EH (cell line): ENCODE results near the gene ALDH1A1.
"Not testable (repeated sequence)": the region's sequence is repeated elsewhere in the genome, so short reads cannot be mapped to it uniquely, and the experiment has no call there.

Experiments used
- DNase-seq: peaks from one replicate; pipeline ENCODE4 v3.0.0-alpha.2; 2015; ENCODE audit warnings: low read depth

The ALDH1A1 gene

DNA sequence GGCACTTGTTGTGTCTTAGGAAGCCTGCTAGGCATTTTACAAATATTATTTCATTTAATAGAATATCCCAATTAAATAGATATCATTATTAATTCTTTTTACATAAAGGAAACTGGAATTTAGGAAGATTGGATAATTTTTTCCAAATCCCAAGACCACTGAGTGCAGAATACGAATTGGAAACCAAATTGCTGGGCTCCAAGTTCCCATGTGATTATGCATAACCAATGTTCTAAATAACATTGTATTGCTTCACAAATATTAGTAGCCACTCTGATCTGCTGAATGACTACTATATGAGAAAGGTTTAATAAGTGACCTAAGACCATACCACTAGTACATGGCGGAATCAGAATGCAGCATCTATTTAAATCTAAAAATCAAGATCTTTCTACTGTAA, 57.7 kb downstream of the ALDH1A1 start:
- no peak for DNase-seq

DNA sequence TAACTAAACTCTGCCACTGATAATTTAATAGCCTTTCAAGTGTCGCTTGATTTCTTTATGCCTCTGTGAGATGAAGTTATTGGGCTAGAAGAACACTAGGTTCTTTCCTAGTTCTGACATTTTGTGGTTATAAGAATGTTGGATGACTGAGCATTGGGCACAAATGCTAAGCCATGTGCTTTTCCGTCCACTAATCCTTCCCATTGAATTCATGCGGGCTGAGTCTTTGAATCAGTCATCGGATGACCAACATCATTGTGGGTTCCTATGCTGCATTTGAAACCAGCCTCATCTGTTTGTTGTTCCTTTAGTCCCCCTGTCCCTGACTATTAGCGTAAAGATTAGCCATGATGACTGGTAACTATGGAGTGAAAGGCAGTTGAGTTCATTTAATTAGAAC, 58.5 kb downstream of the ALDH1A1 start:
- peak; percentile 89 for DNase-seq

DNA sequence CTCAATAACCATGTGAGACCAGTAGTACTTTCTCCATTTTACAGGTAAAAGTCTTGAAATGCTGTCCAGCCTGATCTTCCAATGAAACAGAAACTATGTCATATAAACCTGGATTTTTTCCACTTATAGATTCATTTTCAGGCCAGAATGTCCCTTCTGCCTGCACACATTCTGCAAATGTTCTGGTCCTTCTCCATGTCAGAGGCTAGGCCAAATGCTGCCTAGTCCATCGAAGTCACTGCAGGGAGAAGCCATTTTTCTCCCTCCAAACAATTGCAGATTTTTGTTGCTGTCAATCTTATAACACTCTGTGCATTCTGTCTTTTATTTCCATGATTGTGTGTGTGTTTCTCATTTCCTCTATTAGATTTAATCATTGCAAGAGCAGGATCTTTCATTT, 59.4 kb downstream of the ALDH1A1 start:
- no peak for DNase-seq

DNA sequence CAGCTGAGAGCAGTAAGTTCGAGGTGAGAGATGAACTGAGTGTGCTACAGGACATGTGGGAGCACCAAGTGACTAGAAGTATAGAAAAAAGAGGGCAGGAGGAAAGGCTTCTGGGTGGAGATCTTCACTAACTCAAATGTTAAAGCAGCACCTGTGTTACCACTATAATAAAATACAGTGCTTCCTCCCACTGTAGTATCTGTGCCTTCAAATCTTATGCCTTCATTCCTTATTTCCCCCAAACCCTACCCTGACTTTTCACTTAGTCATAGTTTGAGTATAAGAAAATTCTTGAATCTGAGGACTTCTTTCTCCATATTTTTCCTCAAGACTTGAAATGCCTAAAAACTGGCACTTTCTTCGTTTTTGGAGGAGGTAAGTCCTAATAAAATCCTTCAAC, 61.8 kb downstream of the ALDH1A1 start:
- DNase-seq, result no peak

DNA sequence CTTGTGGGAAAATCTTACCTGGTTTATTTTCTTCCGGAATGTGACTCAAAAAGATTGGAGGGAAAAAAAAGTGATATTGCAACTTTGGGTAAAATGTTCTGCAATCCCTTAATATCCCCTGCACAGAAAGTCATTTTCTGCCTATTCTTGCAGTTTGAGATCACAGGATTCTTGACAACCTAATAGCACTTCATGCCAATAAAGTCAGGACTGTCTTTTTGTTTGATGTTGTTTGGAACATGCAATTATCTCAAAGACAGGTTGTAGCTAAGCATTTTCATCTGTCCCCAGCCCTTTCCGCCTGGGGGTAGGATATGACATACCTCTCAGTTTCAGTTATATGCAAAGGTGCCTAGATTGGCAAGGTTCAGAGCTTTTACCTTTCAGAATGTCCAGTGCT, 63.9 kb downstream of the ALDH1A1 start:
- DNase-seq, result no peak

DNA sequence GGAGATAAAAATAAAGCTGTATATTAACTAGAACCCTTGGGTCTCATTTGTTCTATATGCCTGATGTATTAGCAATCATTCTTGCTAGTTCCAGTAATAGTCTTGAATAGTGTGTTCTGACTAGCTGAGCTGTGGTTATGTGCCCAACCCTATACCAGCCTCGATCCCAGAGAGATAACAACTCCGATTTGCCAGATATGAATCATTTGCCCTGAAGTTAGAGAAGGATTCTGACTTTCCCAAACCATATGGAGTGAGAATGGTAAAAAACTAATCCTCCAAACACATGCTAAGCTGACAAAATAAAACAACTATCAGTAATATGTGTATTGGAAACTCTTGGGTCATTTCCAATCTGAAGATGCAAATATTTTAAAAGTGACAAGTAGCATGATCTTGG, 64.8 kb downstream of the ALDH1A1 start:
- peak; percentile 32 for DNase-seq

DNA sequence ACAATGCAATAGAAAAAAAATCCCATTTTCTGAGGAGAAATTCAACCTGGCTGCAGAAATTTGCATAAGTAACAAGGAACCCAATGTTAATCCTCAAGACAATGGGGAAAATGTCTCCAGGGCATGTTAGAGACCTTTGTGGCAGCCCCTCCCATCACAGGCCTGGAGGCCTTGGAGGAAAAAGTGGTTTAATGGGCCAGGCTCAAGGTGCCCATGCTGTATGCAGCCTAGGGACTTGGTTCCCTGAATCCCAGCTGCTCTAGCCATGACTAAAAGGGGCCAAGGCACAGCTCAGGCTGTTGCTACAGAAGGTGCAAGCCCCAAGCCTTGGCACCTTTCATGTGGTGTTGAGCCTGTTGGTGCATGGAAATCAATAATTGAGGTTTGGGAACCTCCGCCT, 66.5 kb downstream of the ALDH1A1 start:
- no peak for DNase-seq

DNA sequence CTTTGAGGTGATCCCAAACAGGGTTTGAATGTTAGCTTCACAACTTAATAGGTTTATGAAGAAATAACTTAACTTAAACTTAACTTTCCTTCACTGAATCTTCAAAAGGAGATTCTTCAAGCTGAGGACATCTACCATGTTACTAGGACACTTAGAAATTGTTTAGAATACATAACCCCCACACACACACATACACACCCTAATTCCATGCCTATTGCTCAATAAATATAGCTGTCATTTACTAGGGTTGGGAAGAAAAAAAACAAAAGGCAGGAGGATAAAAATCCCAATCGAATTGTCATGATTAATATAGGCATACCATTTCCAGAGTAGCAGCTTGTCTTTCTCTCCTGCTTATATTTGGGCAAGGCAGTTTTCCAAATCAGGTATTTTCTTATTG, 68.3 kb downstream of the ALDH1A1 start:
- DNase-seq, result no peak

DNA sequence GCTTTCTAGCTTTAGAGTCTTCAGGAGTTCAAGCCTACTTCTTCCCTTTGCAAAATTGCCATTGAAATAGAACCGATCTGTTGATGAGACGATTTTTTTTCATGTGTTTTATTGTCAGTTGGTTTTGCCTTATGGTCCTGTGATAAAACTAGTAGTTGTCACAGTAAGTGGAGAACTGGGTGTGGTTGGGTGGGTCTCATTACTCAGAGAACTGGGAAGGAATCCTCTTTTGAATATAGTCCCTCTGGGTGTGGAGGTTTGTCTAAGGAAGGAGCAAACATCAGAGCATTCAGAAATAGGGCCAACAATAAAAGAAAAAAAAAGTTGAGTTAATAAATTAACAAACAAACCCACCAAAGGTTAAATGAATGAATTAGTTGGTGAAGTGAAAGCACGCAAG, 69.0 kb downstream of the ALDH1A1 start:
- DNase-seq, result no peak

DNA sequence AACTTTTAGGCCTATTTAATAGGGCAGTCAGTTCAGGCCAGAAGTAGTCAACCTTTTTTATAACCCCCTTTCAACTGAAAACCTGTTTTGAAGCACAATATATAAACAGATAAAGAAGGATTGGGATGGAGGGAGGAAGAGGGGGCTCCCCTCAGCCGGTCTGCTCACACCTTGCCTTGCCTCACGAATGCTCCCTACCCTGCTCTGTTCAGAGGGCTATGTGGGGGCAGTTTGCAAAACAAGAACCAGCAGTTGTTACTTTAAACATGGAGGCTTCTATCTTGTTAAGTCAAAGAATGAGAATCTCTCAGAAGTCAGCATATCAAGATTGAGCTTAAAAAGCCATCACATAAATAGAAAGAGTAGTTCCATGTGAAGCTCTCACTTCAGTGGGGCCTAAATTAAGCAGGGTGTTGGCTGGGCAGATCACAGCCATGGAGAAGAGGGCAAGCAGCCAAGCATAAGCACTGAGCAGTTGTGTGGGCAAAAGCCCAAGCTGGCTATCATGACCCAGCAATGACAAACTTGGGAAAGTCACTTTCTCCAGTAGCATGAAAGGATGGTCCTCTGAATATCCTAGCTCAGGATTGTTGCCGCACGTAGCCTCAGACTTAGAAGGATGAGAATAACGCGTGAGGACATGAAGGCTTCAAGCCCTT, 70.6 kb downstream of the ALDH1A1 start:
- DNase-seq, result peak; percentile 27

DNA sequence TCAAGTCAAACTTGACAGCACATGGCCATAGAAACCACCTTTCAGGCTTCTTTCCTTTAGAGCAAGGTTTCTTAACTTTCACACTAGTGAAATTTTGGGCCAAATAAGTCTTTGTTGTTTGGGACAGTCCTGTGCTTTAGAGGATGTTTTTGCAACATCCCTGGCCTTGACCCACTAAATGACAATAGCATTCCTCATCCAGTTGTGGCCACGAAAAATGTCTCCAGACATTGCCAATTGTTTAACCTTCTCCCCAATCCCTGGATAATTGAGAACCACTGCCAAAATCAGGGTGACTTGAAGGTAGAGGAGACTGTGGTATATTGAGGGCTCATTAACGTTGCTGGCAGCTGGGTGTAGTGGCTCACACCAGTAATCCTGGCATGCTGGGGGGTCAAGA, 72.0 kb downstream of the ALDH1A1 start:
- DNase-seq, result peak; percentile 12

DNA sequence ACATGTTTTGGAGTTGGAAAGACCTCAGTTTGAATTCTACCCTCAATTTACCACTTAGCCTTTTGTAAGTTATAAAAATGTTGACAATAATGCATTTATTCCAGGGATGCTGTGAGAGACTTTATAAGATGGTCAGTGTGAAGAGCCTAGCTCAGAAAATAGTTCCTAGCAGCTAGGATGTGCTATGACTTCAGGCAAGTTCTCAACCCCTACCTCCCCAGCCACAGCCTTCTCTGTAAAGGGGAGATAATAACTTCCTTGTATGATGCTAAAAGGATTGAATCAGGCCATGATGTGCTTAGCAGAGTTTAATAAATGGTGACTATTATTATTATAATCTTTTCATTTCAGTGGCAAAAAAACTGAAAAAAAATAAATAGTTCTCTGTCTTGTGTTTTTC, 77.6 kb downstream of the ALDH1A1 start:
- no peak for DNase-seq

DNA sequence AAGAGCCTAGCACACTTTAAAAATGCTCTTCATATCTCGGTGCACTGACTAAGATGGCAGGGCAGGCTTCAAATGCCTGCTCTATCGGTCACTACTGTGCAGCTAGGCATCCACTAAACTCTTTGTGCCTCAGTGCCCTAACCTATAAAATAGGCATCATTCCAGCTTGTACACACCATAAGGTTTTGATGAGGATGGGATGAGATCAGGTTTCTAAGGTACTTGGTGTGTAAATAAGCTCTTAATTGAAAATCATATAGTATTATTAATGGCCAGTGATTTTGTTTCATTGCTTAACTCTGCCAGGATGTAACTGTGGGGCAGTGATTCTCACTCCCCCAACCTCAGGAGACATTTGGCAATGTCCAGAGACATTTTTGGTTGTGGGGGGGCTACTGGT, 78.5 kb downstream of the ALDH1A1 start:
- no peak for DNase-seq

DNA sequence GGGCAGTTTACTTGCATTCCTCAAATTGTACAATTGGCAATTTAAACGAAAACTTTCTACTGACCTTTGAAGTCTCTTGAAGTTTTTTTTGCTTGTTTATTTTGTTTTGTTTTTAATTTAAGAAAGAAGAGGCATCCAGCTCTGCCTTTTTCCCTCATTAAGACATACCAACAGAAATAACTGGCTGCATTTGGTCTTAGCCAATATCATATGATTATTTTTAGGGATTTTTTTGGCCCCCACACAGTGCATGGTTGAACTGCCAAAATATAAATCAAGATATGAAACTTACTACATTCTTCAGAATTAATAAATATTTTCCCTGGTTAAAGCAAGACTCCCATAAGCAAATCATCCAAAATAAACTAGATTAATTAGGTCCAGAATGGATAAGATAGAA, 79.4 kb downstream of the ALDH1A1 start:
- peak; percentile 46 for DNase-seq

DNA sequence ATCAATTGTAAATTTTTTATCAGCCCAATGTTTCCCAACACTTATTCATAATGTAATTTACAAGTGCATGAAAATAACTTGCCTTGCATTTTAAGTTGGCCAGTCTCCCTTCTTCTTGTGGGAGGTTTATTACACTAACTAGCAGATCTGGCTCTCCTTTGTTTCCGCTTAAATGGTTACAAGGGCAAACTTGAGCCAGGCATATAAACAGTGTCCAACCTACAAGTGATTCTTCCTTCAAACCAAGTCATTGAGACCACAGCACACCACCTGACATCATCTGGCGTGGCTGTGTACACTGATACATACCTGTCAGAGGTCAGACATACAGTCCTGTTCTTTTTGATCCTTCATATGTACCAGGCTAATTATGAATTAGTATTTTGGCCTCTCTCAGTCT, 80.1 kb downstream of the ALDH1A1 start:
- no peak for DNase-seq

DNA sequence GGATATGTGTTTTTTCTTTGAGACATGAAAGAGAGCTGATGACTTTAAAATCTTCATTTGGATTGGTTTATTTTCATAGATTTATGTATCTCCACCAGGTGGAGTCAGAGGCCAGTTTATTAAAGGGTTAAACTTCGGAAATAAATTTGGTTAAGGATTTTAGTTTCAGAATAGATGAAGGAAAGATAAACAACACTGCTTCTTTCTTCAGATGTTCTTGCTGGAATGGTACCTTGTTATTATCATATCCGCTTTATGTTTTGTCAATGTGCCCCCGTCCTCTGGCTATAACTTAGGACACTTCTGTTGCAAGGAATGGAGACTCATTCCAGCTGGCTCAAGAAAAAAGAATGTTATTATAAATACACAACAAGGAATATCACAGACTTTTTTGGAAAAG, 81.2 kb downstream of the ALDH1A1 start:
- peak; percentile 56 for DNase-seq

DNA sequence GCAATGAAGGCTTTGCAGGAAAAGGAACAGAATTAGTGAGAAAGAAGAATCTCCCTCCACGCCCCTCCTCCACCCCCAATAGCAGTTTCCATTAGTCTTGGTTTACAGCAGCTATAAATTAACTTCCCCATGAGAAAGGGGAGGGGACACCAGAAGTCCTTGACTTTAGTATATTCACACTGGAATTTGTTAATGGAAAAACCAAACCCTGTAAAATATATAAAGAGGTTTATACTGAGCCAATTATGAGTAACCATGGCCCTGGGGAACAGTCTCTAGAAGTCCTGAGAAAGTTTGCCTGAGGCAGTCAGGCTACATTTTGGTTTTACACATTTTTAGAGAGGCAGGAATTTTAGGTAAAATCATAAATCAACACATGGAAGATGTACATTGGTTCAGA, 88.5 kb downstream of the ALDH1A1 start:
- peak; percentile 72 for DNase-seq

DNA sequence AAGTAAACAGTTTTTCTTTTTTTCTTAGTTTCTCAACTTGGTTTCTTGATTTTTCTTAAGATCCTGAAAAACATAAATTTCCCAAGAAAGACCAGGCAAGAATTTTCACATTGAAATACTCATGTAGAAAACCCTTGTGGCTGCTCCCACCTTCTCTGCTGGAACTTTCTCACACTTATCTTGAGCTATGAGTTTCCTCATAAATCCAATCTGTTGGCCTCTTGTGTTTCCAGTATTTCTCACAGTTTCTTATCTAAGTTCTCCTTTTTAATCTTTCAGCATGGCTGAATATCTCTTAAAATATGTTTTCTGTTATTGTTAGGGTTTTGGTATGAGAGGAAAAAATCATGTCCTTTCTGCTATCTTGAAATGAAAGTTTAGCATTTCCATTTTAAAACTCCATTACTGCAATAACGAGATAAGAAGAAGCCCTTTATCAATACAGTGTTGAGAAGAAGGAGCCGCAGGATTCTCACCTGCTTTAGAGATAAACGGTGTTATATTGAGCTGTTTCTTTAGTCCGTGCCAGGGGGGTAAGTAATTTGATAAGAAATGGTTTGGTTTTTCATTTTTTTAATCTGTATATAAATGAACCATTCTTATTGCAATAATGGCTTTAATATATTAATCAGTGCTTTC, 89.3 kb downstream of the ALDH1A1 start:
- DNase-seq, result peak; percentile 24

DNA sequence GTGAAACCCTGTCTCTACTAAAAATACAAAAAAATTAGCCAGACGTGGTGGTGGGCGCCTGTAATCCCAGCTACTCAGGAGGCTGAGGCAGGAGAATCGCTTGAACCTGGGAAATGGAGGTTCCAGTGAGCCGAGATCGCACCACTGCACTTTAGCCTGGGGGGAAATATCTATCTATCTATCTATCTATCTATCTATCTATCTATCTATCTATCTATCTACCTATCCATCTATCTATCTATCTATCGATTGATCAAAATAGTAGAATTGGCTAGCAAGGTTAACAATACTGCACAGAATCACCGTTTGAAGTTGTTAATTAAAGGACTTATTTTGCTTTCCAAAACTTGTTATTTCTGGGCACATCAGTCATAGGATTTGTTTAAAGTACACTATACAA, 90.1 kb downstream of the ALDH1A1 start:
- DNase-seq, result not testable (repeated sequence)

DNA sequence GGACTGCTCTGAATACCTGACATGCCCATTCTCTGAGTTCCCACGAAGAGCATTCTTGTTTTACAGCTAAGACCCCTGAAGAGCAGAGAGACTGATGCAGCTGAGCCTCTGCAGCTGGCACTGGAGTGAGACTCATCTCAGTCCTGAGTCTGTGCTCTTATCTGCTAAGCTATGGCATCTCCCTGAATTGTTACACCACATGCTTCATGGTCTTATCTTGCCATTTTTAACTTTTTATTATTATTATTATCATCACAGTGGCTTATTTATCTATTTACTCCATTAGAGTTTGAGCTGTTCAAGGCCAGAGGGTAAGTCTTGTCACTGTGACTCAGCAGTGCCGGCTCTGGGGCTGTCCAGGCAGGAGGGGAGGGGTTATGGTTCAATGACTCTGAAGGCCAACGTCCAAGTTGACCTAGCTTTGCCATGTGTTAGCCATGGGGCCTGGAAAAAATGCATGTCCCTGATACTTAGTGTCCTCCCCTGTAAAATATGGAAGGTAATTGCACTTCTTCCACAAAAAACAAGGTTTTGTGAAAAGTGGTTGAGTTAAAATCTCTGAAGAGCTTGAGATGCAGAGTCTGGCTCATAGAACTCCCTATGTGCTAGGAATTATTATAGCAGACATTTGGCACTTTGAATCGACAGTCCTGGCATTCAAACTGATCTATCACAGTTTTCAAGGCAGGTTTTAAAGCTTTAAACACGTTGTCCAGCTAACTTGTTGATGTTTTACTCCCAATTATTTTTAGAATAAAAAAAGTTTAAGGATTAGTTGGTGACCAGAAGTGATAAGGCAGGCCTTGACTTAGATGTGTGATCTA, 94.6 kb downstream of the ALDH1A1 start:
- DNase-seq, result peak; percentile 64

DNA sequence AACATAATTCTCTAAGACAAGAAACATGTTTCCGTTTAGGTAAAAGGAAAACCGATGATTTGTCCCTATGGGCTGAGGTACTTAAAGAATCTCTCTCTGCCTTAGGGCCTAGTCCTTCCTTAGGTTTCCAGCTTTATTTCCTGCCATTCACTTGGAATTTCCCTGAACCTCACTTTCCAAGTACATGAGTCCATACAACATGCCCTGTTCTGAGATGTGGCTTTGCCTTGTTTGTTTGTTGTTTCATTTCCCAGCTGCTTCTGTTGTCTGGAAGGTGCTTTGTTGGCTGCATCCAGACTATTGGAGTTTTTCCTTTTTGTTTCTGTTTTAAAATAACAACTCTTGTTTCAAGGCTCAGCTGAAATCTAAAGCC, 95.2 kb downstream of the ALDH1A1 start:
- no peak for DNase-seq

DNA sequence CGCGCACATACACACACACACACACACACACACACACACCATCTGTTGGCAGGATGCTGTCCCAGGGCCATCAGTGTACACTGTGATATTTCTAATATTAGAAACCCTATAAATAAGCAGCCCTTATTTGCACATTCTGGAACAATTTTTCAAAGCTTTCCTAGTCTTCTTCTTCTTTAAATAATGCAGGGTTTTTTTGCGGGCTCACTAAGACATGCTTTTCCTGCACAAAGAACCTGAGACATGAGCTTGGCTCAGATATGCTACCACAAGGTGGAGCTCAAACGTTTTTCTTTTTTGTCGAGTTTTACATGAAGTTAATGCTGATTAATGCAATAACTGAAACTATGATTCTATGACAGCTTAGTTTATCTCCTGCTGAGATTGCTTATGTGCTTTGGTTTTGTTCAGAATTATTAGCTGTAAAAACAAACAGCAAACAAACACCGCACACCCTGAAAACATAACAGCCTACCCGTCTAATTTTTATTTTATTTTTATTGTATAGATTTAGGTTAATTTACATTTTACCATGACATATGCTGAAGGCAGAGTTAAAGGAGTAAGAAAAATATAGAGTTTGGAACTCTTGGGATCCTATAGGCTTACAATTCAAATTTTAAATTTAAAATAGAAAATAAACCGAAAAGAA, 95.8 kb downstream of the ALDH1A1 start:
- peak; percentile 73 for DNase-seq
